GM18502 (cell line): ENCODE measurements around the gene PIEZO2.

Experiments used
- ATAC-seq: cut with Tn5 transposase; IDR thresholded peaks from one replicate; pipeline ENCODE4 v1.9.1; 2021; ENCODE audit warnings: mild to moderate bottlenecking; ENCODE audit not compliant: unreplicated experiment, poor library complexity

PIEZO2 gene

GRCh38 chr18:11035814-11036495 lies 113.4 kb downstream of the PIEZO2 start:
- no peak for ATAC-seq

DNA sequence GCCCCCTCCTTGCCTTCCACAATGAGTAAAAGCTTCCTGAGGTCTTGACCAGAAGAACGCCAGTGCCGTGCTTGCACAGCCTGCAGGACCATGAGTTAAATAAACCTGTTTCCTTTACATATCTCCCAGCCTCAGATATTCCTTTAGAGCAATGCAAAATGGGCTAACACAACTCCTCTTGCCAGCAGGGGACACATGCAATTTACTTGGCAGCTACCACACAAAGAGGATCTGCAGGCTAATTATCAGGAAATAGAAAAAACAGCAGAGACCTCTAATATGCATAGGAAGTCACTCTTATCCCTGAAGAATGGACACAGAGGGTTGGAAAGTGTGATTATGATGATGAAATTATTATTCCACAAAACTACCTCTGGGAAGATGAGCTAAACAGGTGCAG lies 114.0 kb downstream of the PIEZO2 start:
- no peak for ATAC-seq

GRCh38 chr18:11034884-11035283 lies 114.5 kb downstream of the PIEZO2 start:
- ATAC-seq, result no peak

DNA sequence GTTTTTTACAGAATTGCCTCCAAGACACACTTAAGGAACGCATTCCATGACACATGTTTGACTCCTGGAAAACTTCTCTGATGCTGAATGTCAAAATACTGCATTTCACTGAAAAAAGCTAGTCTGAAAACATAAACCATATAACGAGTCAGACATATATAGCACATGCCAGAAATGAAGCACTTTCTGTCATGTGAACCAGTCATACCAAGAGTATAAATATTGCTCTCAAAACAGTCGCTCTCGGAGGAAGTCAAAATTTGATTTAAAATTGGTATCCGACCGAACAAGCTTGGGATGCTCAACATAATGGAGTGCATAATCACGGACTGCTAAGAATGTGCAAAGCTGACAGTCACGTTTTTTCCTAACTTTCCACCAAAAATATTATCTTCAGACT lies 115.9 kb downstream of the PIEZO2 start:
- ATAC-seq, result no peak

DNA sequence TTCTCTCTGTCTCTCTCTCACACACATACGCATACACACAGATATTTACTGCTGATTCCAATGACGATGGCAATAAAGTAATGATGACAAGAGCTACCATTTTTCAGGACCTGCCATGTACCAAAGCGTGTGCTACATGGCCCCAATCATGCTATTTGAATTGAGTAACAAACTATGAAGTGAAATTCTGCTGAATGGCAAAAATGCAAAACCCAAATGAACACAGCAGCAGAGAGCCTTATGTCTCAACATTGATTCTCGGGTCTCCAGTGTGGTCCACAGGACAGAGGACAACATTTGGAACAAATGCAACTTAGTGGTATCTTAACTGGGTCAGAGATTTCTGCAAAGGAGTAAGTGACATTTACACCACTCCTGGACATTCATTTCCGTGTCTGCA lies 117.4 kb downstream of the PIEZO2 start:
- no peak for ATAC-seq

DNA sequence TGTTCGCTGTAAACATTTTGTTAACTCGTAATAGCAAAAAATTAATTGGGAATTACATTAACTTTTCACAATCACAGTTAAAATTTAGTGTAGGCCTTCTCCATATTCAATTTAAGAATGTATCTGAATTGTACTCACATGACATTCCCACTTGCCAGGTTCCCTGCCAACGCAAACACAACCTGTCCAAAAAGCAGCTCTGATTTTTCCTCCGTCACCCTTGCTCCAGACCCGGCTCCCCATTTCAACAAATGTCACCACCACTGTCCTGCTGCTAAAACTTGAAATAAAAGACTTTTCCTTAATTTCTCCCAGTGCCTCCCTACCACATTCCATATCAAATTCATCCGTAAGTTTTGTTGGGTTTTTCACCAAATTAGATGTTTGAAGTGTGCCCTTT lies 120.3 kb downstream of the PIEZO2 start:
- ATAC-seq, result no peak

- ATAC-seq, result peak; percentile 69
These were observed 121.5 kb downstream of the PIEZO2 start for GRCh38 chr18:11027862-11028261.

GRCh38 chr18:11025671-11026070 lies 123.7 kb downstream of the PIEZO2 start:
- ATAC-seq, result no peak

- ATAC-seq, result no peak
These were observed 124.3 kb downstream of the PIEZO2 start for GRCh38 chr18:11024928-11025669.

- ATAC-seq, result no peak
These were observed 127.9 kb downstream of the PIEZO2 start for GRCh38 chr18:11021477-11021876.

GRCh38 chr18:11020877-11021414 lies 128.4 kb downstream of the PIEZO2 start:
- ATAC-seq, result no peak

DNA sequence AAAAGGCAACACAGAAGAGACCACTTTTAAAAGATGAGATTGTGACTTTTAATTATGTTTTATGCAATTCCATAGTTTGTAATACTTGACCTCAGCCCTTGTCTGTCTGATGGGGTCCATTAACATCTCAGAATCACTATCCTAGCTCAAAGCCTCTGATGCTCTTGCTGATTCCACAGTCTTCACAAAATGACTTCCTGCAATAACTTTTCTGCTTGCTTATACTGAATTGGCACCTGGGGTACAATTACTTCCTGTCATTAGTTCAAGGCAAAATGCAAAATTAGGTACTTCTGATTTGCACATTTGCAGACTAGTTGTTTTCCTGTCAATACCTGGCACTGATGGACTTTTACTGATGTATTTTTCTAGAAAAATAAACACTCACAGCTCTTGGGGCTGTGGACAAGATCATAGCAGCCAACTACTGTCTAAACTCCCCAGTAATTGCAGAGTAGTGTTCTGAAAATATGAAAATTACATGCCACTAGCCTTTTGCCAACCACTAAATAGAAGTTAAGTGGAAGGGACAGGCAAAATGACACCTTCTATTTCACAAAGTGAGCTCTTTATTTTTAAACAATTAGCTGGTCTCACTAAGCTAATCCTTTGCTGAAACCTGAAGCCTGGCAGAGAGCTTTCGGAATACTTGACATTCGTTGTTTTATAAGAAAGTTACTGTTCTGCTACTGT lies 129.1 kb downstream of the PIEZO2 start:
- no peak for ATAC-seq

- no peak for ATAC-seq
These were observed 129.9 kb downstream of the PIEZO2 start for GRCh38 chr18:11019295-11020105.

DNA sequence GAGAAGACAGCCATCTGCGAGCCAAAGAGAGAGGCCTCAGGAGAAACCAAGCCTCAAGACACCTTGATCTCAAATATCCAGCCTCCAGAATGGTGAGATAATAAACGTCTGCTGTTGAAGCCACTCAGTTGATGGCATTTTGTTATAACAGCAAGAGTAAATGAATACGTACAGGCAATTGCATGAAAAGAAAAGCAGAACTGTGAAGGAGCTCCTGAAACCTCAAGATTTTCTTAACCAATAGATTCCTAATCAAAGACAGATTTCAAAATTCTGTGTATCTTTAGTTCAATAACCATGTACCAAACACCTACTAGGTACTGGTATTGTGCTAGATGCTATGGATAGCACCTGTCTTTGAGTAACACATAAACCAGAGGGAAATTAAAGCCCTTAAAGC lies 139.5 kb downstream of the PIEZO2 start:
- ATAC-seq, result no peak

GRCh38 chr18:11009147-11009546 lies 140.2 kb downstream of the PIEZO2 start:
- ATAC-seq, result no peak

DNA sequence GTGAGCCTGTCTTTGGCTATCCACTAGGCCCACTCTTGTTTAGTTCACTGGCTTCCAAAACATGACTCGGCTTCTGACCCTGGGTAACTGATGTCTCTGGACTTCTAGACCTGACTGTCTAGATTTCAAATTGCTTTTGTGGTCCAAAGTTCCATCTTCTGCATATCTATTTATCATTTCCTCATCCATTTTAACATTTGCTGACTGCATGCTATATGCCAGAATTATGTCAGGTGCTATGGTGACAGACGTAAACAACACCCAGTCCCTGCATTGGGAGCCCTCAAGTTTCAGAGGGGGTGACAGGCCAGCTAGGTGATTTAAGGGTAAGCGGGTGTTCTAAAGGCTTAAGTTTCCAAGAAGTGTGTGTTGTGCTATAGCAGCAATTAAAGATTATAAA lies 140.9 kb downstream of the PIEZO2 start:
- no peak for ATAC-seq

- ATAC-seq, result no peak
These were observed 143.8 kb downstream of the PIEZO2 start for GRCh38 chr18:11005528-11005927.

DNA sequence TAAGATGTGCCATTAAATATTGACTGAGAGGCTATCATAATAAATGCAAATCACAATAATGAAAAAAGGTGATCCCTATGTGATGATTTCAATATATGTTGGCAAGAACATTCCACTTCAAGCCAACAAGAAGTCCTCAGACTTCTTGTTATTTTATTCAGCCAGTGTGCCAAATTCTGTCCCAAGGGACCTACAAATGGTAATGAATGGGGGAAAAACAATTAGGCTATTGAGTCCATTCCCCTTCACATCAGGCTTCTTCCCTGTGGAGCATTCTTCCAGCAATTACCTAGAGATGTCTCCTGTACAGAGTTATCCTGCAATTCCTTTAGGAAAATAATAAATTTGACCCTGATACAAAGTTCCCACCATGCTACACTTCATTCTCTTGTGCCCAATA lies 144.4 kb downstream of the PIEZO2 start:
- no peak for ATAC-seq

DNA sequence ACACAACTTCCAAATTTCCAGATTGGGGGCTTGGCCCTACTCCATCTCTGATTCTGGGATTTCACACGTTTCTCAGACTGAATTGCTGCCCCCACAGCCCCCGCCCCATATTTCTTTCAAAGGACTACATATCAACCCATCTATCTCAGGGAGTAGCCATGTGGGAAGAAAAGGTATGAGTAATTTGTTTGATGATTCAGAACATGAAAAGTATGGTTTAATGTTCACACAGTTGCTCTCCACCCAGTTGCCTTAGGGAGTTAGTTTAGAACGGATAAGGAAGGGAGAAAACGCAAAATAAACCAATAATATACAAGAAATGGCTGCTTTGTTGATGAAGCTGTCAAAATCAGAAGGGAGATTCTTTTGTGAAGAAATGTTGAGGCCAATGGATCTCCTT lies 145.1 kb downstream of the PIEZO2 start:
- no peak for ATAC-seq

DNA sequence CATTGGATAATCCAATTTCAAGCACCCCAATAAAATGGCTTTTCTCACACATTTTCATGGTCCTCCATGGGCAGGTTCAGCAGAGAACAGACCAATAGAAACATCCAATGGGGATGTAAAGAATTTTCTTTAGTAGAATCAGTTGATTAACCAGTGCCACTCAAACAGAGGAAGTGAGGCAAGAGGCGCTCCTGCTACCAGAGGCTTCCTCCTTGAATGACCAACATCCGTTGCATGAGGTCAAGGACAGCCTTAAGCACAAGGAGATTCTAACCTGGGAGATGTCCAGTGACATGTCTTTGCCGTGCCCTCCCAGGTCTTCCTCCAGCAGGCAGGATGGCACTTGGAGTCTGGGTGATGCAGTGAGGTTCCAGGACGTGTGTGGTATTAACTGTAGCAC lies 146.6 kb downstream of the PIEZO2 start:
- ATAC-seq, result no peak
